Neural cell (in vitro differentiated cells): ENCODE measurements around the gene SPECC1. TPM values are rescaled to one million over a fixed set of nuclear protein-coding genes. Genes with fewer than 3 reads are reported as not detected.

ENCODE experiments used
- H2AFZ ChIP-seq: fragments of 200-600, 300-800 bp; sonication (generic), shearing (Covaris generic); 2 replicates; pipeline ENCODE4 v1.6.0; 2014; ENCODE audit warnings: low read depth, mild to moderate bottlenecking, antibody characterized with exemption, low read length, moderate library complexity
- H3F3A ChIP-seq: fragments of 200-600 bp; shearing (Covaris generic); 2 replicates; pipeline ENCODE4 v1.6.1; 2016; ENCODE audit warnings: mild to moderate bottlenecking, moderate library complexity, mixed read lengths, antibody characterized with exemption, low read length; ENCODE audit not compliant: insufficient read depth, poor library complexity, severe bottlenecking
- H3K27ac ChIP-seq: fragments of 200-600, 300-800 bp; sonication (generic), shearing (Covaris generic); 2 replicates; pipeline ENCODE4 v1.5.1; 2014; ENCODE audit warnings: mild to moderate bottlenecking, low read length, moderate library complexity
- H3K27me3 ChIP-seq: fragments of 300-800, 200-600 bp; sonication (generic), shearing (Covaris generic); 2 replicates; pipeline ENCODE4 v1.6.0; 2014; ENCODE audit warnings: mild to moderate bottlenecking, low read depth, low read length, moderate library complexity; ENCODE audit not compliant: insufficient read depth
- H3K36me3 ChIP-seq: fragments of 300-800, 200-600 bp; sonication (generic), shearing (Covaris generic); 2 replicates; pipeline ENCODE4 v1.5.1; 2014; ENCODE audit warnings: mild to moderate bottlenecking, antibody characterized with exemption, low read length, moderate library complexity; ENCODE audit not compliant: insufficient read depth
- H3K4me2 ChIP-seq: fragments of 300-800, 200-600 bp; sonication (generic), shearing (Covaris generic); 2 replicates; pipeline ENCODE4 v1.6.0; 2014; ENCODE audit warnings: mild to moderate bottlenecking, low read length
- H3K4me3 ChIP-seq: fragments of 300-800, 200-600 bp; sonication (generic), shearing (Covaris generic); 2 replicates; pipeline ENCODE4 v1.5.1; 2014; ENCODE audit warnings: mild to moderate bottlenecking, low read length, moderate library complexity
- H3K79me2 ChIP-seq: fragments of 200-600 bp; shearing (Covaris generic); replicated peaks from 2 replicates; pipeline ENCODE4 v1.6.0; 2014; ENCODE audit warnings: mild to moderate bottlenecking, low read length, moderate library complexity; ENCODE audit not compliant: insufficient read depth
- H3K9ac ChIP-seq: fragments of 300-800, 200-600 bp; sonication (generic), shearing (Covaris generic); 2 replicates; pipeline ENCODE4 v1.6.1; 2016; ENCODE audit warnings: mild to moderate bottlenecking, low read length, mixed read lengths
- H3K9me2 ChIP-seq: fragments of 200-600 bp; shearing (Covaris generic); 2 replicates; pipeline ENCODE4 v1.6.1; 2016; ENCODE audit warnings: mild to moderate bottlenecking, low read length, mixed read lengths; ENCODE audit not compliant: insufficient read depth
- H3K9me3 ChIP-seq: fragments of 200-600, 300-800 bp; sonication (generic), shearing (Covaris generic); 2 replicates; pipeline ENCODE4 v1.6.1; 2016; ENCODE audit warnings: mild to moderate bottlenecking, mixed run types, low read length, moderate library complexity, mixed read lengths
- H4K20me1 ChIP-seq: fragments of 200-600 bp; shearing (Covaris generic); 2 replicates; pipeline ENCODE4 v1.6.1; 2016; ENCODE audit warnings: mild to moderate bottlenecking, mixed run types; ENCODE audit not compliant: insufficient read depth
- CTCF ChIP-seq: fragments of 450-650 bp; IDR thresholded peaks from 2 replicates; pipeline ENCODE4 v1.5.1; 2014; ENCODE audit warnings: antibody characterized with exemption, mild to moderate bottlenecking, moderate library complexity; ENCODE audit not compliant: poor library complexity, severe bottlenecking
- EP300 ChIP-seq: fragments of 450-650 bp; conservative IDR thresholded peaks from 2 replicates; pipeline ENCODE4 v1.6.1; 2014; ENCODE audit warnings: antibody characterized with exemption, mild to moderate bottlenecking, moderate library complexity; ENCODE audit not compliant: poor library complexity, severe bottlenecking
- EZH2 ChIP-seq: fragments of 200-600, 300-800 bp; shearing (Covaris generic), sonication (generic); IDR thresholded peaks from 2 replicates; pipeline ENCODE4 v1.6.1; 2014; ENCODE audit warnings: antibody characterized with exemption, low read length, borderline replicate concordance, mild to moderate bottlenecking; ENCODE audit not compliant: insufficient read depth, poor library complexity, severe bottlenecking
- MXI1 ChIP-seq: fragments of 450-650 bp; conservative IDR thresholded peaks from 2 replicates; pipeline ENCODE4 v1.6.1; 2014; ENCODE audit warnings: antibody characterized with exemption, mild to moderate bottlenecking; ENCODE audit not compliant: poor library complexity, severe bottlenecking
- POLR2AphosphoS5 ChIP-seq: IDR thresholded peaks from 2 replicates; pipeline ENCODE4 v1.6.1; 2012
- RAD21 ChIP-seq: fragments of 450-650 bp; conservative IDR thresholded peaks from 2 replicates; pipeline ENCODE4 v1.6.1; 2014; ENCODE audit warnings: antibody characterized with exemption, mild to moderate bottlenecking, moderate library complexity
- REST ChIP-seq: IDR thresholded peaks from 2 replicates; pipeline ENCODE4 v1.6.1; 2012; ENCODE audit warnings: borderline replicate concordance
- SMC3 ChIP-seq: fragments of 450-650 bp; conservative IDR thresholded peaks from 2 replicates; pipeline ENCODE4 v1.6.1; 2014; ENCODE audit warnings: antibody characterized with exemption, mild to moderate bottlenecking, moderate library complexity; ENCODE audit not compliant: poor library complexity
- TAF1 ChIP-seq: IDR thresholded peaks from 2 replicates; pipeline ENCODE4 v1.6.1; 2012; ENCODE audit warnings: low read depth
- polyA plus RNA-seq: library from polyadenylated mRNA; depleted of rRNA; stranded (reverse); fragments of >200 nt; gene quantifications from 2 replicates; pipeline ENCODE4 v1.2.3, GENCODE V29; 2014

Gene SPECC1
- polyA plus RNA-seq, 1 donor from 2014 or later = 8.6 TPM

GRCh38 chr17:20179041-20179440 is 169.9 kb downstream of the SPECC1 start:
- H3K9ac ChIP-seq = no peak overlapping the region
- H3F3A ChIP-seq = no peaks in the 10 kb centered on the region
- H3K79me2 ChIP-seq = peaks cover 4% of the 10 kb centered on the region
- no peaks in the 10 kb centered on the region for H3K36me3 ChIP-seq
- H3K4me3 ChIP-seq = no peak overlapping the region
- H2AFZ ChIP-seq = no peak overlapping the region
- no peak for TF ChIP-seq REST
- no peak for TF ChIP-seq EZH2
- TF ChIP-seq EP300 = no peak
- no peak for TF ChIP-seq RAD21
- TF ChIP-seq TAF1 = no peak
- no peak for TF ChIP-seq MXI1
- TF ChIP-seq SMC3 = no peak
- TF ChIP-seq CTCF = no peak
- TF ChIP-seq POLR2AphosphoS5 = no peak
- H3K9me2 ChIP-seq = no peaks in the 10 kb centered on the region
- H3K27ac ChIP-seq = no peak overlapping the region
- H3K27me3 ChIP-seq = no peaks in the 10 kb centered on the region
- H4K20me1 ChIP-seq = no peaks in the 10 kb centered on the region
- H3K9me3 ChIP-seq = no peaks in the 10 kb centered on the region
- no peak overlapping the region for H3K4me2 ChIP-seq

DNA sequence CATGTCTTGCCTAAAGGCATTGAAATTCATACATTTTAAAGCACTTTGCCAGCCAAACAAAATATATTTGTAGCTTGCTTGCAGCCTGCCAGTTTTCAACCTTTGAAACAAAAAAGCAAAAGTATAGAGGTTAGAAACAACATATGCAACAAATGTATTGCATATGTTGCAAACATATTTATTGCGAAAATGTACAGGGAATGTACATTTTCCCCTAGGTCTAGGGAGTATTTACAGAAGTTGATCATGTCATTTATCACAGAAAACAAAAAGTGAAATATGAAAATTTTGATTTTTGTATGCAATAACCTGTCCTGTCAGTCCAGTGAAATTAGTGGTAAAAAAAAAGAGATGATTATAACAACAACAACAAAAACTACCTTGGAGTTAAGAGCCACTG is 171.5 kb downstream of the SPECC1 start:
- TF ChIP-seq RAD21 (no peak), CTCF (no peak), MXI1 (no peak), EP300 (no peak), TAF1 (no peak), REST (no peak), EZH2 (no peak), POLR2AphosphoS5 (no peak), SMC3 (no peak)
- no peaks in the 10 kb centered on the region for H3K27me3 ChIP-seq
- H3K9ac ChIP-seq = no peak overlapping the region
- H3K36me3 ChIP-seq = no peaks in the 10 kb centered on the region
- no peaks in the 10 kb centered on the region for H3K9me2 ChIP-seq
- H3K27ac ChIP-seq = no peak overlapping the region
- H3K79me2 ChIP-seq = peaks cover 4% of the 10 kb centered on the region
- no peak overlapping the region for H3K4me2 ChIP-seq
- H3K9me3 ChIP-seq = no peaks in the 10 kb centered on the region
- no peaks in the 10 kb centered on the region for H3F3A ChIP-seq
- no peak overlapping the region for H2AFZ ChIP-seq
- no peaks in the 10 kb centered on the region for H4K20me1 ChIP-seq
- no peak overlapping the region for H3K4me3 ChIP-seq
